ENCODE measurements around the gene PCDHB13. TPM values are rescaled to one million over a fixed set of nuclear protein-coding genes. Genes with fewer than 3 reads are reported as not detected.
"Not testable (repeated sequence)": the region's sequence is repeated elsewhere in the genome, so short reads cannot be mapped to it uniquely, and the experiment has no call there.

PCDHB13 gene
- total RNA-seq, 1 donor from 2014 or later = 2.6 TPM

DNA sequence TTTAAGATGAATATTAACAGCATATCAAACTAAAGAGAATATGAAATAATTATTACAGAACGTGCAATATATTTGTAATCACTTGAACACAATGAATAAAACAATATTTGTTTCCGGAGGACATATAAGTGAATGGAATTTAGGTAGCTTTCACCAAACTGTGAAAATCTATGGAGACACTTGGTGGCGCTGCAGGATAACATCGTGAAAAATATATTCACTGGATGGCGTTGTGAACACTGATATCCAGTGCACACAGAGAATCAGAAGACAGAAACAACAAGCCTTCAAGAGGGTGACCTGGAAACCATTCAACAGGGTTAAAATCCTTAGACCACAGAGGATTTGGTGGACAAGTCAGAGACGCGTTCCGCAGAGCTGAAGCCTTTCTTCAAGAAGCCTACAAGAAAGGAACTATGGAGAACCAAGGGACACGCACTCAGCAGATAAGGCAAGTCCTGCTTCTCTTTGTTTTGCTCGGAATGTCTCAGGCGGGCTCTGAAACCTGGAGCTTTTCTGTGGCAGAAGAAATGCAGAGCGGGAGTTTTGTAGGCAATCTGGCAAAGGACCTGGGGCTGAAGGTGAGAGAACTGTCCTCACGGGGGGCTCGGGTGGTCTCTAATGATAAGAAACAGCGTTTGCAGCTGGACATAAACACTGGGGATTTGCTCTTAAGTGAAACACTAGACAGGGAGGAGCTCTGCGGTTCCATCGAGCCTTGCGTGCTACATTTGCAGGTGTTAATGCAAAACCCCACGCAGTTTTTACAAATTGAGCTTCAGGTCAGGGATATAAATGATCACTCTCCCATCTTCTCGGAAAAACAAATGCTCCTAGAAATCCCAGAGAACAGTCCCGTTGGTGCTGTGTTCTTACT is 14.1 kb upstream of the PCDHB13 start, which contains the start of gene PCDHB11:
TSS of gene PCDHB11 (plus strand) at position 269 of the 877 bp plus-strand sequence. CDS start at position 417, 148 bp downstream.
- DNase-seq (ENCODE audit: missing footprints) (no peak), ATAC-seq (no peak)
- intact Hi-C loops (cut with DNase I) = no loop called here

DNA sequence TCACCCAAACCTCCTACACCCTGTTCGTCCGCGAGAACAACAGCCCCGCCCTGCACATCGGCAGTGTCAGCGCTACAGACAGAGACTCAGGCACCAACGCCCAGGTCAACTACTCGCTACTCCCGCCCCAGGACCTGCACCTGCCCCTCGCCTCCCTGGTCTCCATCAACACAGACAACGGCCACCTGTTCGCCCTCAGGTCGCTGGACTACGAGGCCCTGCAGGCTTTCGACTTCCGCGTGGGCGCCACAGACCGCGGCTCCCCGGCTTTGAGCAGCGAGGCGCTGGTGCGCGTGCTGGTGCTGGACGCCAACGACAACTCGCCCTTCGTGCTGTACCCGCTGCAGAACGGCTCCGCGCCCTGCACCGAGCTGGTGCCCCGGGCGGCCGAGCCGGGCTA is 12.6 kb upstream of the PCDHB13 start:
- ATAC-seq; DNase-seq (ENCODE audit: missing footprints); intact Hi-C loops (cut with DNase I): not testable (repeated sequence)

DNA sequence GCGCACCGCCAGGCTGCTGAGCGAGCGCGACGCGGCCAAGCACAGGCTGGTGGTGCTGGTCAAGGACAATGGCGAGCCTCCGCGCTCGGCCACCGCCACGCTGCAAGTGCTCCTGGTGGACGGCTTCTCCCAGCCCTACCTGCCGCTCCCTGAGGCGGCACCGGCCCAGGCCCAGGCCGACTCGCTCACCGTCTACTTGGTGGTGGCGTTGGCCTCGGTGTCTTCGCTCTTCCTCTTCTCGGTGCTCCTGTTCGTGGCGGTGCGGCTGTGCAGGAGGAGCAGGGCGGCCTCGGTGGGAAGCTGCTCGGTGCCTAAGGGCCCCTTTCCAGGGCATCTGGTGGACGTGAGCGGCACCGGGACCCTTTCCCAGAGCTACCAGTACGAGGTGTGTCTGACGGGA is 12.1 kb upstream of the PCDHB13 start:
- DNase-seq (ENCODE audit: missing footprints); intact Hi-C loops (cut with DNase I); ATAC-seq: not testable (repeated sequence)

DNA sequence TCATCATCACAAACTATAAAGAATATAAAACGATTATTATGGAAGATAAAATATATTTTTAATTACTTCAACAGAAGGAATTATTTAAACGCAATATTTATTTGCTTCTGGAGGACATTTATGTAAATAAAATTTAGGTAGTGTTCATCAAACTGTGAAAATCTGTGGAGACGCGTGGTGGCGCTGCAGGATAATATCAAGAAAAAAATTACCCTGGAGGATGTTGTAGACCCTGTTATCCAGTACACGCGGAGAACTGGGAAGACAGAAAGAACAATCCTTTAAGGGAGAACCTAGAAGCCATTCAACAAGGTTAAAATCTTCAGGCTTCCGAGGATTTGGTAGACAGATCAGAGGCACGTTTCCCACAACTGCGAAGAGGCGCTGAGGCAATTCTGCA is 5.2 kb upstream of the PCDHB13 start, which contains the start of gene PCDHB12:
TSS of gene PCDHB12 (plus strand) at position 242 of the 400 bp plus-strand sequence. CDS start 189 bp downstream, outside the sequence.
- DNase-seq (ENCODE audit: missing footprints) (no peak), ATAC-seq (no peak)
- intact Hi-C loops (cut with DNase I) = no loop called here

DNA sequence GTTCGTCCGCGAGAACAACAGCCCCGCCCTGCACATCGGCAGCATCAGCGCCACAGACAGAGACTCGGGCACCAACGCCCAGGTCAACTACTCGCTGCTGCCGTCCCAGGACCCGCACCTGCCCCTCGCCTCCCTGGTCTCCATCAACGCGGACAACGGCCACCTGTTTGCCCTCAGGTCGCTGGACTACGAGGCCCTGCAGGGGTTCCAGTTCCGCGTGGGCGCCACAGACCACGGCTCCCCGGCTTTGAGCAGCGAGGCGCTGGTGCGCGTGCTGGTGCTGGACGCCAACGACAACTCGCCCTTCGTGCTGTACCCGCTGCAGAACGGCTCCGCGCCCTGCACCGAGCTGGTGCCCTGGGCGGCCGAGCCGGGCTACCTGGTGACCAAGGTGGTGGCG is 3.4 kb upstream of the PCDHB13 start:
- intact Hi-C loops (cut with DNase I) = loop anchor here (10.0 kb wide), 1 partner anchor 115 kb away; the partner anchor contains the start of gene TAF7
- ATAC-seq; DNase-seq (ENCODE audit: missing footprints): not testable (repeated sequence)

DNA sequence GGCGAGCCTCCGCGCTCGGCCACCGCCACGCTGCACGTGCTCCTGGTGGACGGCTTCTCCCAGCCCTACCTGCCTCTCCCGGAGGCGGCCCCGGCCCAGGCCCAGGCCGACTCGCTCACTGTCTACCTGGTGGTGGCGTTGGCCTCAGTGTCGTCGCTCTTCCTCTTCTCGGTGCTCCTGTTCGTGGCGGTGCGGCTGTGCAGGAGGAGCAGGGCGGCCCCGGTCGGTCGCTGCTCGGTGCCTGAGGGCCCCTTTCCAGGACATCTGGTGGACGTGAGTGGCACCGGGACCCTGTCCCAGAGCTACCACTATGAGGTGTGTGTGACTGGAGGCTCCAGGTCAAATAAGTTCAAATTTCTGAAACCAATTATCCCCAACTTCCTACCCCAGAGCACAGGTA is 2.9 kb upstream of the PCDHB13 start:
- DNase-seq (ENCODE audit: missing footprints); ATAC-seq: not testable (repeated sequence)
- intact Hi-C loops (cut with DNase I) = loop anchor here (10.0 kb wide), 1 partner anchor 114 kb away; the partner anchor contains the start of gene TAF7

DNA sequence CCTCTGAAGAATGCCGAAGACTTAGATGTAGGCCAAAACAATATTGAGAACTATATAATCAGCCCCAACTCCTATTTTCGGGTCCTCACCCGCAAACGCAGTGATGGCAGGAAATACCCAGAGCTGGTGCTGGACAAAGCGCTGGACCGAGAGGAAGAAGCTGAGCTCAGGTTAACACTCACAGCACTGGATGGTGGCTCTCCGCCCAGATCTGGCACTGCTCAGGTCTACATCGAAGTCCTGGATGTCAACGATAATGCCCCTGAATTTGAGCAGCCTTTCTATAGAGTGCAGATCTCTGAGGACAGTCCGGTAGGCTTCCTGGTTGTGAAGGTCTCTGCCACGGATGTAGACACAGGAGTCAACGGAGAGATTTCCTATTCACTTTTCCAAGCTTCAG is 864 bp downstream of the PCDHB13 start:
- intact Hi-C loops (cut with DNase I) = loop anchor here (10.0 kb wide), 1 partner anchor 110 kb away; the partner anchor contains the start of gene TAF7
- ATAC-seq = not testable (repeated sequence)

DNA sequence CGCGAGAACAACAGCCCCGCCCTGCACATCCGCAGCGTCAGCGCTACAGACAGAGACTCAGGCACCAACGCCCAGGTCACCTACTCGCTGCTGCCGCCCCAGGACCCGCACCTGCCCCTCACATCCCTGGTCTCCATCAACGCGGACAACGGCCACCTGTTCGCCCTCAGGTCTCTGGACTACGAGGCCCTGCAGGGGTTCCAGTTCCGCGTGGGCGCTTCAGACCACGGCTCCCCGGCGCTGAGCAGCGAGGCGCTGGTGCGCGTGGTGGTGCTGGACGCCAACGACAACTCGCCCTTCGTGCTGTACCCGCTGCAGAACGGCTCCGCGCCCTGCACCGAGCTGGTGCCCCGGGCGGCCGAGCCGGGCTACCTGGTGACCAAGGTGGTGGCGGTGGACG is 1.8 kb downstream of the PCDHB13 start:
- intact Hi-C loops (cut with DNase I) = loop anchor here (10.0 kb wide), 1 partner anchor 109 kb away; the partner anchor contains the start of gene TAF7
- DNase-seq (ENCODE audit: missing footprints); ATAC-seq: not testable (repeated sequence)

More for the DNA sequence above, 864 bp downstream of the PCDHB13 start:
- not testable (repeated sequence) for DNase-seq (ENCODE audit: missing footprints)

DNA sequence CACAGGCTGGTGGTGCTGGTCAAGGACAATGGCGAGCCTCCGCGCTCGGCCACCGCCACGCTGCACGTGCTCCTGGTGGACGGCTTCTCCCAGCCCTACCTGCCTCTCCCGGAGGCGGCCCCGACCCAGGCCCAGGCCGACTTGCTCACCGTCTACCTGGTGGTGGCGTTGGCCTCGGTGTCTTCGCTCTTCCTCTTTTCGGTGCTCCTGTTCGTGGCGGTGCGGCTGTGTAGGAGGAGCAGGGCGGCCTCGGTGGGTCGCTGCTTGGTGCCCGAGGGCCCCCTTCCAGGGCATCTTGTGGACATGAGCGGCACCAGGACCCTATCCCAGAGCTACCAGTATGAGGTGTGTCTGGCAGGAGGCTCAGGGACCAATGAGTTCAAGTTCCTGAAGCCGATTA is 2.3 kb downstream of the PCDHB13 start:
- not testable (repeated sequence) for DNase-seq (ENCODE audit: missing footprints); ATAC-seq
- intact Hi-C loops (cut with DNase I) = loop anchor here (10.0 kb wide), 1 partner anchor 109 kb away; the partner anchor contains the start of gene TAF7

DNA sequence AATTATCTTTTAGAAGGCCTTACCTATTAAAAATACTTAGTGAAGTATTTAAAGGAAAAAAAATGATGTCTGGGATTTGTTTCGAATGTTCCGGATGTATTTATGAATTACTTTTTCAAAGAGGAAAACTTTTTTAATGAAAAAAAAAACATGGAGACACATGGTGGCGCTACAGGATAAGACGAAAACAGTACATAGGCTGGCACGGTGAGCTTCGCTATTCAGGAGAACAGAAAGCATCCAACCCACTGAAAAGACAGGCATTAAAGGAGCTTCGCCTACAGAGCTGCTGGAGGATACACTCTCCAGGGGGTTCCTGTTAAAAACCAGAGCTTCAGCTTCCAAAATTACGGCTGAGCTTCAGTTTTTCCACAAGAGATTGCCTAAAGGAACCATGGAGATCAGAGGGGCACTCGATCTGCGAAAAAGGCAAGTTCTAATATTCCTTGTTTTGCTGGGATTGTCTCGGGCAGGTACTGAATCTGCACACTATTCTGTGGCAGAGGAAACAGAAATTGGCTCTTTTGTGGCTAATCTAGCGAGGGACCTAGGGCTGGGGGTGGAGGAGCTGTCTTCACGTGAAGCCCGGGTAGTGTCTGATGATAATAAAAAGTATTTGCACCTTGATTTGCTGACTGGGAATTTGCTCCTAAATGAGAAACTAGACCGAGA is 9.5 kb downstream of the PCDHB13 start, which contains the start of gene PCDHB14:
TSS of gene PCDHB14 (plus strand) at position 232 of the 672 bp plus-strand sequence. CDS start at position 395, 163 bp downstream.
- ATAC-seq (no peak), DNase-seq (ENCODE audit: missing footprints) (no peak)
- intact Hi-C loops (cut with DNase I) = no loop called here

DNA sequence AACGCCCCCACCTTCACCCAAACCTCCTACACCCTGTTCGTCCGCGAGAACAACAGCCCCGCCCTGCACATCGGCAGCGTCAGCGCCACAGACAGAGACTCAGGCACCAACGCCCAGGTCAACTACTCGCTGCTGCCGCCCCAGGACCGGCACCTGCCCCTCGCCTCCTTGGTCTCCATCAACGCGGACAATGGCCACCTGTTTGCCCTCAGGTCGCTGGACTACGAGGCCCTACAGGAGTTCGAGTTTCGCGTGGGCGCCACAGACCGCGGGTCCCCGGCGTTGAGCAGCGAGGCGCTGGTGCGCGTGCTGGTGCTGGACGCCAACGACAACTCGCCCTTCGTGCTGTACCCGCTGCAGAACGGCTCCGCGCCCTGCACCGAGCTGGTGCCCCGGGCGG is 11.1 kb downstream of the PCDHB13 start:
- DNase-seq (ENCODE audit: missing footprints); ATAC-seq; intact Hi-C loops (cut with DNase I): not testable (repeated sequence)

DNA sequence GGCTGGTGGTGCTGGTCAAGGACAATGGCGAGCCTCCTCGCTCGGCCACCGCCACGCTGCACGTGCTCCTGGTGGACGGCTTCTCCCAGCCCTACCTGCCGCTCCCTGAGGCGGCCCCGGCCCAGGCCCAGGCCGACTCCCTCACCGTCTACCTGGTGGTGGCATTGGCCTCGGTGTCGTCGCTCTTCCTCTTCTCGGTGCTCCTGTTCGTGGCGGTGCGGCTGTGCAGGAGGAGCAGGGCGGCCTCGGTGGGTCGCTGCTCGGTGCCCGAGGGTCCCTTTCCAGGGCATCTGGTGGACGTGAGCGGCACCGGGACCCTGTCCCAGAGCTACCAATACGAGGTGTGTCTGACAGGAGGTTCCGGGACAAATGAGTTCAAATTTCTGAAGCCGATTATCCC is 11.7 kb downstream of the PCDHB13 start:
- ATAC-seq; intact Hi-C loops (cut with DNase I); DNase-seq (ENCODE audit: missing footprints): not testable (repeated sequence)

DNA sequence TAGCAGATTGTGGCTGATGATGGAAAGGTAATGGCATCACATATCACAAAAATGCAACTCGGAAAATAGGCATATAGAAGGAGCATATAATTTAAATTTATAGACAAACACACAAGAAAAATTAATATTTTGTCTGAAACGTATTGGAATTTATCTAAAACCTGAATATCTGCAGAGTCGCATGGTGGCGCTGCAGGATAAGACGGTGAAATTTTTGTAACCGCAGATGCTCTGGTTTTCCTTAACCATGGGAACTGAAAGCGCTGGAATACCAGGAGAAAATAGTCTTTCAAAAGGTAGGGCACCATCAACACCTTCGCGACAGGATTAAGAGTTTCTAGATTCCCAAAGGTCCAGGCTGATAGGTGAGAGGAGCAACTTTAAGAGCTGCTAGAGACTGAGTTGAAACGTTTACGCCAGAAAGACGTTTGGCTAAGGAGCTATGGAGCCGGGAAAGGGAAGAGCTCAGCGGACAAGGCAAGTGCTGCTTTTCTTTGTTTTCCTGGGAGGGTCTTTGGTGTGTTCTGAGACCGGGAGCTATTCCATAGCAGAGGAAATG is 20.5 kb downstream of the PCDHB13 start:
- no peak for DNase-seq (ENCODE audit: missing footprints)
- ATAC-seq = no peak
- intact Hi-C loops (cut with DNase I) = no loop called here

DNA sequence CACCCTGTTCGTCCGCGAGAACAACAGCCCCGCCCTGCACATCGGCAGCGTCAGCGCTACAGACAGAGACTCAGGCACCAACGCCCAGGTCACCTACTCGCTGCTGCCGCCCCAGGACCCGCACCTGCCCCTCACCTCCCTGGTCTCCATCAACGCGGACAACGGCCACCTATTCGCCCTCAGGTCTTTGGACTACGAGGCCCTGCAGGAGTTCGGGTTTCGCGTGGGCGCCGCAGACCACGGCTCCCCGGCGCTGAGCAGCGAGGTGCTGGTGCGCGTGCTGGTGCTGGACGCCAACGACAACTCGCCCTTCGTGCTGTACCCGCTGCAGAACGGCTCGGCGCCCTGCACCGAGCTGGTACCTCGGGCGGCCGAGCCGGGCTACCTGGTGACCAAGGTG is 22.2 kb downstream of the PCDHB13 start:
- intact Hi-C loops (cut with DNase I); ATAC-seq; DNase-seq (ENCODE audit: missing footprints): not testable (repeated sequence)

DNA sequence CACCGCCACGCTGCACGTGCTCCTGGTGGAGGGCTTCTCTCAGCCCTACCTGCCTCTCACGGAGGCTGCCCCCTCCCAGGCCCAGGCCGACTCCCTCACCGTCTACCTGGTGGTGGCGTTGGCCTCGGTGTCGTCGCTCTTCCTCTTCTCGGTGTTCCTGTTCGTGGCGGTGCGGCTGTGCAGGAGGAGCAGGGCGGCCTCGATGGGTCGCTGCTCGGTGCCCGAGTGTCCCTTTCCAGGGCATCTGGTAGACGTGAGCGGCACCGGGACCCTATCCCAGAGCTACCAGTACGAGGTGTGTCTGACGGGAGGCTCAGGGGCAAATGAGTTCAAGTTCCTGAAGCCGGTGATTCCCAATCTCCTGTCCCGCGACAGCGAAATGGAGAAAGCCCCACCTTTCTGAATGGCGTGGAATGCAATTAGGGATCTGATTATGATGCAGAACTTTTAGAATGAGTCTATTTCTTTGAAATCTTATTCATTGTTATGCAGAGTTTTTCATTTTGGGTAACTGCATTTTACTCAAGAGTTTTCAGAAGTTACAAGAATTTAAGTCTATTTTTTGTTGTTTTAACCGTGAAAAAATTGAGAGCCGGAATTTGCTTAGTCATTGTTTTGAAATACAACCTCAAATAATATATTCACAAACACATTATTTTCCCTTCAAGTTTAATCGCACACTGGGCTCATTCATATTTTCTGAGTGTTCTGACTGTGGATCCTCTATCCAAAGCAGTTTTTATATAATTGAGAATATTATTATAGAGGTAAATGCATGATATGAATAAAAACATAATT is 23.0 kb downstream of the PCDHB13 start:
- intact Hi-C loops (cut with DNase I) = no loop called here
- ATAC-seq = no peak
- DNase-seq (ENCODE audit: missing footprints) = no peak

DNA sequence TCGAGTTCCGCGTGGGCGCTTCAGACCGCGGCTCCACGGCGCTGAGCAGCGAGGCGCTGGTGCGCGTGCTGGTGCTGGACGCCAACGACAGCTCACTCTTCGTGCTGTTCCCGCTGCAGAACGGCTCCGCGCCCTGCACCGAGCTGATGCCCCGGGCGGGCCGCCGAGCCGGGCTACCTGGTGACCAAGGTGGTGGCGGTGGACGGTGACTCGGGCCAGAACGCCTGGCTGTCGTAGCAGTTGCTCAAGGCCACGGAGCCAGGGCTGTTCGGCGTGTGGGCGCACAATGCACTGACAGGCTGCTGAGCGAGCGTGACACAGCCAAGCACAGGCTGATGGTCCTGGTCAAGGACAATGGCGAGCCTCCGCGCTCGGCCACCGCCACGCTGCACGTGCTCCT is 27.8 kb downstream of the PCDHB13 start:
- no peak for ATAC-seq
- no peak for DNase-seq (ENCODE audit: missing footprints)
- intact Hi-C loops (cut with DNase I) = no loop called here

DNA sequence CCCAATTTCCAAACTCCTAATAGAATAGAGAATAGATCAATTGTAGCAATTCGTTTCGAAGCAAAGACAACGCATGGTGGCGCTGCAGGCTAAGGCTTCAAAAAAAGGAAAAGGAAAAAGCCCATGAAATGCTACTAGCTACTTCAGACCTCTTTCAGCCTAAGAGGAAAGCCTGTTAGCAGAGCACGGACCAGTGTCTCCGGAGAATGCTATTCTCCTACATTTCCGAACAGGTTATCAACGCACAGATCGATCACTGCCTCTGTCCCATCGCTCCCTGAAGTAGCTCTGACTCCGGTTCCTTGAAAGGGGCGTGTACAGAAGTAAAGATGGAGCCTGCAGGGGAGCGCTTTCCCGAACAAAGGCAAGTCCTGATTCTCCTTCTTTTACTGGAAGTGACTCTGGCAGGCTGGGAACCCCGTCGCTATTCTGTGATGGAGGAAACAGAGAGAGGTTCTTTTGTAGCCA is 31.6 kb downstream of the PCDHB13 start, which contains the start of gene PCDHB15:
TSS of gene PCDHB15 (plus strand) at position 146 of the 468 bp plus-strand sequence. CDS start at position 330, 184 bp downstream.
- no peak for ATAC-seq
- DNase-seq (ENCODE audit: missing footprints) = no peak
- intact Hi-C loops (cut with DNase I) = loop anchor here (1.0 kb wide), 1 partner anchor 319 kb away; no protein-coding TSS in a partner anchor

Measured in Right ventricle myocardium inferior (tissue), 1 donor.